Smooth muscle cell (in vitro differentiated cells): ENCODE results near the gene RAP1GDS1. TPM values are rescaled to one million over a fixed set of nuclear protein-coding genes. Genes with fewer than 3 reads are reported as not detected.

ENCODE experiments used
- DNase-seq: peaks from one replicate; lab custom pipeline; 2025; ENCODE audit not compliant: unreplicated experiment; lab: John Stamatoyannopoulos, UW
- H2AFZ ChIP-seq: fragments of 200-600 bp; sonication (generic); 2 replicates; pipeline ENCODE4 v1.6.0; 2016; ENCODE audit warnings: antibody characterized with exemption, low read depth, mild to moderate bottlenecking
- H3F3A ChIP-seq: fragments of 200-600 bp; sonication (generic); 2 replicates; pipeline ENCODE4 v1.6.0; 2017; ENCODE audit warnings: antibody characterized with exemption, low read depth
- H3K27ac ChIP-seq: fragments of 200-600 bp; sonication (generic); 2 replicates; pipeline ENCODE4 v1.5.1; 2016; ENCODE audit warnings: low read depth, mild to moderate bottlenecking
- H3K27me3 ChIP-seq: fragments of 200-600 bp; sonication (generic); 2 replicates; pipeline ENCODE4 v1.6.1; 2016; ENCODE audit warnings: low read depth, mild to moderate bottlenecking
- H3K36me3 ChIP-seq: fragments of 200-600 bp; sonication (generic); 2 replicates; pipeline ENCODE4 v1.5.1; 2016; ENCODE audit warnings: low read depth
- H3K4me1 ChIP-seq: fragments of 200-600 bp; sonication (generic); 2 replicates; pipeline ENCODE4 v1.5.1; 2016; ENCODE audit warnings: low read depth
- H3K4me2 ChIP-seq: fragments of 200-600 bp; sonication (generic); 2 replicates; pipeline ENCODE4 v1.6.0; 2016; ENCODE audit warnings: mild to moderate bottlenecking
- H3K4me3 ChIP-seq: fragments of 200-600 bp; sonication (generic); 2 replicates; pipeline ENCODE4 v1.5.1; 2016; ENCODE audit warnings: mild to moderate bottlenecking
- H3K79me2 ChIP-seq: fragments of 200-600 bp; sonication (generic); 2 replicates; pipeline ENCODE4 v1.6.0; 2016; ENCODE audit warnings: low read depth, mild to moderate bottlenecking
- H3K9ac ChIP-seq: fragments of 200-600 bp; sonication (generic); 2 replicates; pipeline ENCODE4 v1.6.0; 2016; ENCODE audit warnings: low read depth
- H3K9me3 ChIP-seq: fragments of 200-600 bp; sonication (generic); replicated peaks from 2 replicates; pipeline ENCODE4 v1.5.1; 2016; ENCODE audit warnings: low read depth
- H4K20me1 ChIP-seq: fragments of 200-600 bp; sonication (generic); 2 replicates; pipeline ENCODE4 v1.6.0; 2016; ENCODE audit warnings: low read depth
- CTCF ChIP-seq: fragments of 200-600 bp; sonication (generic); IDR thresholded peaks from 2 replicates; pipeline ENCODE4 v1.5.1; 2017; ENCODE audit warnings: borderline replicate concordance, mild to moderate bottlenecking, antibody characterized with exemption; ENCODE audit not compliant: insufficient read depth, poor library complexity, severe bottlenecking
- WGBS: methylation state at CpG from one replicate; pipeline ENCODE4 v1.1.7; 2016; ENCODE audit warnings: low lambda C conversion rate; 5-methylcytosine and 5-hydroxymethylcytosine counted together
- polyA plus RNA-seq: library from polyadenylated mRNA; unstranded; fragments of >200 nt; fragmentation: Nextera tagmentation; extraction: Ambion mirVana; gene quantifications from 2 replicates; pipeline ENCODE4 v1.2.1, GENCODE V29; 2016
- total RNA-seq: library from RNA; depleted of rRNA; stranded (reverse); fragments of >200 nt; gene quantifications from 2 replicates; pipeline ENCODE4 v1.2.3, GENCODE V29; 2014

Gene RAP1GDS1
- total and polyA plus RNA-seq, 2 experiments from 2014 or later, result 28.4 to 67.9 TPM

- no peak for DNase-seq
- no peaks in the 10 kb centered on the region for H3F3A ChIP-seq
- H3K36me3 ChIP-seq, result no peaks in the 10 kb centered on the region
- H4K20me1 ChIP-seq, result no peaks in the 10 kb centered on the region
- peak overlapping the region; percentile 73 for H3K4me2 ChIP-seq
- H2AFZ ChIP-seq, result no peak overlapping the region
- H3K9ac ChIP-seq, result peak overlapping the region; percentile 69
- H3K27me3 ChIP-seq, result no peaks in the 10 kb centered on the region
- no peak overlapping the region for H3K4me3 ChIP-seq
- WGBS, result 100% methylated on average over 3 of the region's 3 CpGs
- no peaks in the 10 kb centered on the region for H3K9me3 ChIP-seq
- H3K27ac ChIP-seq, result peak overlapping the region; percentile 89
- H3K79me2 ChIP-seq, result peaks cover 40% of the 10 kb centered on the region
- TF ChIP-seq CTCF, result no peak
- peaks cover 15% of the 10 kb centered on the region for H3K4me1 ChIP-seq
Observed at GRCh38 chr4:98482503-98482846, 221.3 kb downstream of the RAP1GDS1 start.

- no peak overlapping the region for H3K4me3 ChIP-seq
- H3F3A ChIP-seq, result no peaks in the 10 kb centered on the region
- no peaks in the 10 kb centered on the region for H3K9me3 ChIP-seq
- peaks cover 15% of the 10 kb centered on the region for H3K4me1 ChIP-seq
- no peak for TF ChIP-seq CTCF
- peaks cover 46% of the 10 kb centered on the region for H3K79me2 ChIP-seq
- H3K36me3 ChIP-seq, result no peaks in the 10 kb centered on the region
- H3K4me2 ChIP-seq, result peak overlapping the region; percentile 73
- WGBS, result 67% methylated on average over 10 of the region's 10 CpGs
- H3K27ac ChIP-seq, result peak overlapping the region; percentile 89
- peak overlapping the region; percentile 69 for H3K9ac ChIP-seq
- H3K27me3 ChIP-seq, result no peaks in the 10 kb centered on the region
- H4K20me1 ChIP-seq, result no peaks in the 10 kb centered on the region
- H2AFZ ChIP-seq, result no peak overlapping the region
- DNase-seq, result no peak
Observed at GRCh38 chr4:98482847-98483806, 221.9 kb downstream of the RAP1GDS1 start.

GRCh38 chr4:98484031-98484430, 222.8 kb downstream of the RAP1GDS1 start:
- Histone ChIP-seq H3K9ac (no peak overlapping the region), H3K36me3 (no peaks in the 10 kb centered on the region), H3K9me3 (no peaks in the 10 kb centered on the region), H3K4me1 (peaks cover 15% of the 10 kb centered on the region), H3K4me2 (no peak overlapping the region), H2AFZ (no peak overlapping the region), H3K4me3 (no peak overlapping the region), H3K27me3 (no peaks in the 10 kb centered on the region), H3K27ac (peak overlapping the region; percentile 89), H4K20me1 (no peaks in the 10 kb centered on the region), H3F3A (no peaks in the 10 kb centered on the region), H3K79me2 (peaks cover 54% of the 10 kb centered on the region)
- DNase-seq, result no peak
- TF ChIP-seq CTCF, result no peak
- WGBS, result 67% methylated on average over 3 of the region's 3 CpGs
